Activated T-helper 1 cell treated with anti-CD3 and anti-CD28 coated beads, Interleukin-12 subunit alpha, Interleukin-12 subunit beta, Interleukin-2, Interleukin-4 antibody, amounts not matched to agents 30 ng/mL and 10 ng/mL and 1 ng/mL, durations not matched to agents 14 hours and 24 hours and 36 hours (primary cell): Measurements from ENCODE around the gene RAD23B. TPM values are rescaled to one million over a fixed set of nuclear protein-coding genes. Genes with fewer than 3 reads are reported as not detected.

Experiments
- DNase-seq: peaks from one replicate; pipeline ENCODE4 v3.0.0; 2021; ENCODE audit warnings: low spot score
- H3K27ac Mint-ChIP-seq: one replicate; pipeline ENCODE4 v1.8.0; 2021; ENCODE audit warnings: mild to moderate bottlenecking, mixed read lengths
- H3K27me3 Mint-ChIP-seq: one replicate; pipeline ENCODE4 v1.8.0; 2022; ENCODE audit warnings: mild to moderate bottlenecking, moderate library complexity, mixed read lengths; ENCODE audit not compliant: insufficient read depth
- H3K36me3 Mint-ChIP-seq: one replicate; pipeline ENCODE4 v1.8.0; 2021; ENCODE audit warnings: low read depth, mixed read lengths
- H3K4me1 Mint-ChIP-seq: one replicate; pipeline ENCODE4 v1.8.0; 2021; ENCODE audit warnings: low read depth, mixed read lengths
- H3K4me3 Mint-ChIP-seq: one replicate; pipeline ENCODE4 v1.8.0; 2021; ENCODE audit warnings: mild to moderate bottlenecking, moderate library complexity, mixed read lengths
- H3K9me3 Mint-ChIP-seq: one replicate; pipeline ENCODE4 v1.8.0; 2021; ENCODE audit warnings: mixed read lengths
- intact Hi-C: fragments of 100-400 bp; cut with micrococcal nuclease; formaldehyde crosslinking; loops from one replicate; pipeline ENCODE4 v1.15.1; 2024
- total RNA-seq: library from RNA; stranded (reverse); gene quantifications from 2 replicates; pipeline ENCODE4 v1.2.3, GENCODE V29; 2022

Gene RAD23B
- total RNA-seq, 1 donor from 2014 or later: 138 TPM

- DNase-seq: no peak
- H3K27me3 Mint-ChIP-seq: no peaks in the 10 kb centered on the region
- H3K36me3 Mint-ChIP-seq: peaks cover 33% of the 10 kb centered on the region
- no peaks in the 10 kb centered on the region for H3K9me3 Mint-ChIP-seq
- intact Hi-C loops: no loop called here
- H3K4me1 Mint-ChIP-seq: peaks cover 5% of the 10 kb centered on the region
- H3K27ac Mint-ChIP-seq: no peak overlapping the region
- no peak overlapping the region for H3K4me3 Mint-ChIP-seq
Observed at GRCh38 chr9:107335331-107335730, 52.3 kb downstream of the RAD23B start.

GRCh38 chr9:107336718-107337360 lies 53.8 kb downstream of the RAD23B start:
- DNase-seq: no peak
- Mint-ChIP-seq H3K9me3 (no peaks in the 10 kb centered on the region), H3K4me3 (no peak overlapping the region), H3K27ac (no peak overlapping the region), H3K27me3 (no peaks in the 10 kb centered on the region), H3K4me1 (peaks cover 10% of the 10 kb centered on the region), H3K36me3 (peaks cover 20% of the 10 kb centered on the region)
- intact Hi-C loops: no loop called here

GRCh38 chr9:107337676-107338590 lies 54.9 kb downstream of the RAD23B start:
- Mint-ChIP-seq H3K36me3 (peaks cover 15% of the 10 kb centered on the region), H3K9me3 (no peaks in the 10 kb centered on the region), H3K27ac (peak overlapping the region; percentile 67)

GRCh38 chr9:107338911-107339659 lies 56.0 kb downstream of the RAD23B start:
- Mint-ChIP-seq H3K4me1 (peaks cover 10% of the 10 kb centered on the region), H3K27me3 (no peaks in the 10 kb centered on the region), H3K36me3 (peaks cover 6% of the 10 kb centered on the region), H3K27ac (no peak overlapping the region), H3K4me3 (no peak overlapping the region), H3K9me3 (no peaks in the 10 kb centered on the region)
- DNase-seq: no peak
- intact Hi-C loops: no loop called here

More at GRCh38 chr9:107337676-107338590, 54.9 kb downstream of the RAD23B start:
- H3K27me3 Mint-ChIP-seq: no peaks in the 10 kb centered on the region
- peaks cover 10% of the 10 kb centered on the region for H3K4me1 Mint-ChIP-seq
- no peak overlapping the region for H3K4me3 Mint-ChIP-seq
- intact Hi-C loops: no loop called here
- DNase-seq: no peak

- peak; percentile 65 for DNase-seq
- no peak overlapping the region for H3K27ac Mint-ChIP-seq
Observed at GRCh38 chr9:107340920-107341632, 58.0 kb downstream of the RAD23B start.

GRCh38 chr9:107342476-107343161 lies 59.5 kb downstream of the RAD23B start:
- Mint-ChIP-seq H3K4me3 (no peak overlapping the region), H3K9me3 (no peaks in the 10 kb centered on the region), H3K36me3 (peaks cover 2% of the 10 kb centered on the region), H3K27me3 (no peaks in the 10 kb centered on the region), H3K4me1 (peaks cover 10% of the 10 kb centered on the region), H3K27ac (no peak overlapping the region)
- no peak for DNase-seq
- intact Hi-C loops: loop anchor here (5.0 kb wide), 2 partner anchors 170 to 185 kb away; no protein-coding TSS in a partner anchor

More at GRCh38 chr9:107340920-107341632, 58.0 kb downstream of the RAD23B start:
- intact Hi-C loops: loop anchor here (1.0 to 5.0 kb wide), 5 partner anchors 58 to 204 kb away; partner anchors contain the start of gene RAD23B
- H3K9me3 Mint-ChIP-seq: no peaks in the 10 kb centered on the region
- H3K4me3 Mint-ChIP-seq: no peak overlapping the region
- H3K4me1 Mint-ChIP-seq: peaks cover 10% of the 10 kb centered on the region
- H3K27me3 Mint-ChIP-seq: no peaks in the 10 kb centered on the region
- peaks cover 2% of the 10 kb centered on the region for H3K36me3 Mint-ChIP-seq

- intact Hi-C loops: no loop called here
- DNase-seq: no peak
- Mint-ChIP-seq H3K9me3 (no peaks in the 10 kb centered on the region), H3K36me3 (peaks cover 2% of the 10 kb centered on the region), H3K4me3 (no peak overlapping the region), H3K27me3 (no peaks in the 10 kb centered on the region), H3K4me1 (peaks cover 5% of the 10 kb centered on the region), H3K27ac (no peak overlapping the region)
Observed at GRCh38 chr9:107345327-107345726, 62.2 kb downstream of the RAD23B start.

- H3K36me3 Mint-ChIP-seq: no peaks in the 10 kb centered on the region
- H3K4me1 Mint-ChIP-seq: no peaks in the 10 kb centered on the region
- intact Hi-C loops: no loop called here
- H3K27me3 Mint-ChIP-seq: peaks cover 2% of the 10 kb centered on the region
- H3K9me3 Mint-ChIP-seq: no peaks in the 10 kb centered on the region
- no peak overlapping the region for H3K4me3 Mint-ChIP-seq
- DNase-seq: no peak
- no peak overlapping the region for H3K27ac Mint-ChIP-seq
Observed at GRCh38 chr9:107348836-107349235, 65.8 kb downstream of the RAD23B start.

- no peaks in the 10 kb centered on the region for H3K9me3 Mint-ChIP-seq
- no peaks in the 10 kb centered on the region for H3K36me3 Mint-ChIP-seq
- no peak overlapping the region for H3K27ac Mint-ChIP-seq
- H3K27me3 Mint-ChIP-seq: peaks cover 7% of the 10 kb centered on the region
- DNase-seq: no peak
- intact Hi-C loops: no loop called here
- no peak overlapping the region for H3K4me3 Mint-ChIP-seq
- H3K4me1 Mint-ChIP-seq: no peaks in the 10 kb centered on the region
Observed at GRCh38 chr9:107350443-107350842, 67.4 kb downstream of the RAD23B start.

- intact Hi-C loops: no loop called here
- no peaks in the 10 kb centered on the region for H3K9me3 Mint-ChIP-seq
- peaks cover 10% of the 10 kb centered on the region for H3K27me3 Mint-ChIP-seq
- no peak overlapping the region for H3K4me3 Mint-ChIP-seq
- no peak overlapping the region for H3K27ac Mint-ChIP-seq
- H3K36me3 Mint-ChIP-seq: no peaks in the 10 kb centered on the region
- DNase-seq: no peak
- H3K4me1 Mint-ChIP-seq: no peaks in the 10 kb centered on the region
Observed at GRCh38 chr9:107351382-107352045, 68.4 kb downstream of the RAD23B start.

GRCh38 chr9:107355394-107355793 lies 72.3 kb downstream of the RAD23B start:
- H3K36me3 Mint-ChIP-seq: no peaks in the 10 kb centered on the region
- no peaks in the 10 kb centered on the region for H3K4me1 Mint-ChIP-seq
- H3K27ac Mint-ChIP-seq: no peak overlapping the region
- no peaks in the 10 kb centered on the region for H3K9me3 Mint-ChIP-seq
- H3K4me3 Mint-ChIP-seq: no peak overlapping the region
- no peak for DNase-seq
- peaks cover 12% of the 10 kb centered on the region for H3K27me3 Mint-ChIP-seq
- intact Hi-C loops: no loop called here
